HG02970 (cell line): ENCODE measurements around the gene RIC1.
"Not testable (repeated sequence)": the region's sequence is repeated elsewhere in the genome, so short reads cannot be mapped to it uniquely, and the experiment has no call there.

ENCODE experiments used
- ATAC-seq: cut with Tn5 transposase; IDR thresholded peaks from one replicate; pipeline ENCODE4 v1.9.1; 2021; ENCODE audit warnings: mild to moderate bottlenecking, moderate library complexity, moderate number of reproducible peaks; ENCODE audit not compliant: unreplicated experiment, low FRiP score

RIC1 gene

DNA sequence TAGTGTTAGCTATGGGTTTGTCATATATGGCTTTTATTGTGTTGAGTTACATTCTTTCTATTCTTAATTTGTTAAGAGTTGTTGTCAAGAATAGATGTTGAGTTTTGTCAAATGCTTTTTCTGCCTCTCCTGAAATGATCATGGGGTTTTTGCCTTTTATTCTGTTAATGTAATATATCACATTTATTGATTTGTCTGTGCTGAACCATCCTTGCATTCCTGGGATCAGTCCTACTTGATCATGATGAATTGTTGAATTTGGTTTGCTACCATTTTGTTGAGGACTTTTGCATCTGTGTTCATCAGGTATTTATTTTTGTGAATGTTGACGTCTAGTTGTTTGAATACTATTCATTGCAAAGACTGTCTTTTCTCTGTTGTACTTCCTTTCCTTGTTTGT lies 23.9 kb downstream of the RIC1 start:
- no peak for ATAC-seq

GRCh38 chr9:5662804-5663203 lies 33.9 kb downstream of the RIC1 start:
- not testable (repeated sequence) for ATAC-seq

GRCh38 chr9:5665059-5665458 lies 36.2 kb downstream of the RIC1 start:
- ATAC-seq: no peak

- ATAC-seq: no peak
Observed at GRCh38 chr9:5667391-5667790, 38.5 kb downstream of the RIC1 start.

DNA sequence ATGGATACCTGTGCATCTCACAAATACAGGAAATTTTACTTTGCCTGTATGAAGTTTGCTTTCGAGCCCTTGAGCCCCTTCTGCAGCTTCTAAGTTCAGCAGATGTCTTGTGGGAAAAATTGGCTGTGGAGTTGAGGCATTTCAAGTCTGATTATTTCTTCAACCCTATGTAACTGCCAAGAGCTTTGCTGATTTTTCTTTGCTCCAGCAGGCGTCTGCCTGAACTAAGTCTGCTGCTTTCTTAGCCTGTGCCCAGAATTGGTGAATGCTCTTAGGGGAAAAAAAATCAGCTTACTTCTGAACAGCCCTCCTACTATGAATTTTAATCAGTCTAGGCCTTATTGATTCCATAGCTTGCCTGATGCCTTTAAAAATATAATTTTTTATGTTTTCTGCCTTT lies 41.2 kb downstream of the RIC1 start:
- no peak for ATAC-seq

DNA sequence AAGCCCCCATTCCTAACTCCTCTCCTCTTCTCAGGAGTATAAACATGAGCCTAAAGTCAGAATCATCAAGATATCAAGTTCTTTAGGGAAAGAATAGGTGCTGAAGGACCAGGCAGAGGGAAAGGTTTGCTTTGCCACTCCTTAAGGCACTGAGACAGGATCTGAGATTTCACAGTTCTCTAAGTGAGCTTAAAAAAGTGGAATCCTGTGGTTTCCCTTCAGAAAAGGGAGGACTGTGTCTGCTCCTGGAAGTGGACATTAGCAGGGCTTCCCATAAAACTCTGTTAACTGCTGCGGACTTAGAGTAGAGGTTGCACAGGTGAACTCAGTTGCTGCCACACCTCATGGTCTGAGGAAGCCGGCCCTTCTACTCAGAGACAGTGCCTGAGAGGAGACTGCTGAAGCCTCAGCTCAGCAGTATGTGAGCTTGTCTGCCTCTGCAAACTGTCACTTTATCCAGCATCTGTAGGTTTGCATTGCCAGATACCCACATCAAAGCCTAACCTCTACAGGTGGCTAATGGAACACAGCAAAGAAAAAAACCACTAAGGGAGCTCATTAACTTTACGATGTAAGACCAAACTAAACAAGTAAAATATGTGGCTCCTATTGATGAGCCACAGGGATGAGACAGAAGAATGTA lies 42.9 kb downstream of the RIC1 start:
- ATAC-seq: no peak

DNA sequence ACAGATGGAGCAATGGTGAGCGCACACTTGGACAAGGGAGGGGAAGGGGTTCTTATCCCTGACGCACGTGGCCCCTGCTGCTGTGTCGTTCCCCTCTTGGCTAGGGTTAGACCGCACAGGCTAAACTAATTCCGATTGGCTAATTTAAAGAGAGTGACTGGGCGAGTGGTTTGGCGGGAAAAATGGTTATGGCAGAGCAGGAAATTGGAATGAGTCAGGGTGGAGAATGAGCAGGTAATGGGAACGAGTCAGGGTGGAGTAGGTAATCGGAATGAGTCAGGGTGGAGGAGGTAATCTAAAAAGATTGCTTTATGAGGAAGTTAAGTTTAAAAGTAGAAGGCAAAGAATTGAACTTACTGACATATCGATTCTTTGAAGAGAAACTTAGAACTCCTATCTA lies 46.1 kb downstream of the RIC1 start:
- ATAC-seq: not testable (repeated sequence)

DNA sequence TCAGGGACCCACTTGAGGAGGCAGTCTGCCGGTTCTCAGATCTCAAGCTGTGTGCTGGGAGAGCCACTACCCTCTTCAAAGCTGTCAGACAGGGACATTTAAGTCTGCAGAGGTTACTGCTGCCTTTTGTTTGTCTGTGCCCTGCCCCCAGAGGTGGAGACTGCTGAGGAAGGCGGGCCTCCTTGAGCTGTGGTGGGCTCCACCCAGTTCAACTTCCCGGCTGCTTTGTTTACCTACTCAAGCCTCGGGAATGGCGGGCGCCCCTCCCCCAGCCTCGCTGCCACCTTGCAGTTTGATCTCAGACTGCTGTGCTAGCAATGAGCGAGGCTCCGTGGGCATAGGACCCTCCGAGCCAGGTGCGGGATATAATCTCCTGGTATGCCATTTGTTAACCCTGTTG lies 54.7 kb downstream of the RIC1 start:
- ATAC-seq: not testable (repeated sequence)

DNA sequence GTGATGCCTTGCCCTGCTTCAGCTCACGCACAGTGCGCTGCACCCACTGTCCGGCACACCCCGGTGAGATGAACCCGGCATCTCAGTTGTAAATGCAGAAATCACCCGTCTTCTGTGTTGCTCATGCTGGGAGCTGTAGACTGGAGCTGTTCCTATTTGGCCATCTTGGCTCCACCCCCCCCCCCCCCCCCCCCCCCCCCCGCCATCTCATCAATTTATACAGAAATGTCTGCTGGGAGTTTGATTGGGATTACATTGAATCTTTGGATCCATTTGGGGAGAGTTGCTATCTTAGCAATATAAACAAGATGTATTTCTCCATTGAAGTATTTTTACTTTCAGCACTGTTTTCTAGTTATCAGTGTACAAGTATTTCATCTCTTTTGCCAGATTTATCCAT lies 55.2 kb downstream of the RIC1 start:
- ATAC-seq: no peak

GRCh38 chr9:5688109-5688508 lies 59.2 kb downstream of the RIC1 start:
- no peak for ATAC-seq

- ATAC-seq: no peak
Observed at GRCh38 chr9:5690278-5690677, 61.4 kb downstream of the RIC1 start.

GRCh38 chr9:5695860-5696259 lies 67.0 kb downstream of the RIC1 start:
- no peak for ATAC-seq

DNA sequence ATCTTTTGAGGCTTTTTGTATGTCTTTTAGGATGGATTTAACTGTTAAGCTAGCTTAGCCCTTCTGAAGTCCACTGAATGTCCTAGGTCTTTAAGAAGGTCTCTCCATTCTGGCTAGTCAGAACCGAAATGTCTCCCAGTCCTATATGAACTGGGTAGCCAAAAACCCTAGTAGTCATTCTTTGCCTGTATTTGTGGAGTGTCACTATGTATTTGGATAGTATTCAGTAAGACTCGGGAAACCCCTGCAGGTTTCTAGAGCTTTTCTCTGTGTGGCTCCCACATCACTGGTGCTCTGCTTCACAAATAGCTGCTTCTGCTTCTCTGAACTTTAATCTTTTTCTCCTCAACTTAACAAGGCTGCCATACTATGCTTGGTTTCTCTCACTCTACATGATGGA lies 68.0 kb downstream of the RIC1 start:
- ATAC-seq: no peak

- no peak for ATAC-seq
Observed at GRCh38 chr9:5698004-5698403, 69.1 kb downstream of the RIC1 start.

DNA sequence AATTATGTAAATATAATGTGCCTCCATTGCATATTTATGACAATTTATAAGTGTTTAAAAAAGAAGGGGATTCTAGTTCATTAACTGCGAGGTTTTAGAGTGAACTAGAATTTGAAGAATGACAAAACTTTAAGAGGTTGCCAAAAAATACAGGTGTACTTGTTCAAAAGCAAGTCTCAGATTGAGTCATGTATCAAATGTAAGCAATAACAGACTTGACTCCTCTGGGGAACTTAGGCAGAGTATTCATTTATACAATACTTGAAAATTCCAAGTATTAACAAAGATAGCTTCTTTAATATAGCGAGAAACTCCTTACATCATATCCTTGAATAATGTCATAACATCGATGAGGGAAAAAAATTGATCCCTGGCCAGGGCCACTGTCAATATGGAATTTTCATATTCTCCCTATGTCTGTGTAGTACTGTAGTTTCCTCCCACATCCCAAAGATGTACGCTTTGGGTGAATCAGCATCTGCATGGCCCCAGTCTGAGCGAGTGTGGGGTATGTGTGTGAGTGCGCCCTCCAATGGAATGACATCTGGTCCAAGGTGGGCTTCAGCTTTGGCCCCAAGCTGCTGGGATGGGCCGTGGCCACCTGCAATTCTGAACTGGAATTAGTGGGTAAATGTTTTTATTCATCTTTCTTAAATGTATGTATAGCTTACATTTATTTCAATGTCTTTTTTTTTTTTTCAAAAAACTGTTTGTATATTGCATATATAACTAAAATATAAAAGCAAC lies 70.1 kb downstream of the RIC1 start:
- no peak for ATAC-seq

GRCh38 chr9:5708414-5708813 lies 79.5 kb downstream of the RIC1 start:
- no peak for ATAC-seq

- ATAC-seq: no peak
Observed at GRCh38 chr9:5712651-5713390, 83.9 kb downstream of the RIC1 start.

DNA sequence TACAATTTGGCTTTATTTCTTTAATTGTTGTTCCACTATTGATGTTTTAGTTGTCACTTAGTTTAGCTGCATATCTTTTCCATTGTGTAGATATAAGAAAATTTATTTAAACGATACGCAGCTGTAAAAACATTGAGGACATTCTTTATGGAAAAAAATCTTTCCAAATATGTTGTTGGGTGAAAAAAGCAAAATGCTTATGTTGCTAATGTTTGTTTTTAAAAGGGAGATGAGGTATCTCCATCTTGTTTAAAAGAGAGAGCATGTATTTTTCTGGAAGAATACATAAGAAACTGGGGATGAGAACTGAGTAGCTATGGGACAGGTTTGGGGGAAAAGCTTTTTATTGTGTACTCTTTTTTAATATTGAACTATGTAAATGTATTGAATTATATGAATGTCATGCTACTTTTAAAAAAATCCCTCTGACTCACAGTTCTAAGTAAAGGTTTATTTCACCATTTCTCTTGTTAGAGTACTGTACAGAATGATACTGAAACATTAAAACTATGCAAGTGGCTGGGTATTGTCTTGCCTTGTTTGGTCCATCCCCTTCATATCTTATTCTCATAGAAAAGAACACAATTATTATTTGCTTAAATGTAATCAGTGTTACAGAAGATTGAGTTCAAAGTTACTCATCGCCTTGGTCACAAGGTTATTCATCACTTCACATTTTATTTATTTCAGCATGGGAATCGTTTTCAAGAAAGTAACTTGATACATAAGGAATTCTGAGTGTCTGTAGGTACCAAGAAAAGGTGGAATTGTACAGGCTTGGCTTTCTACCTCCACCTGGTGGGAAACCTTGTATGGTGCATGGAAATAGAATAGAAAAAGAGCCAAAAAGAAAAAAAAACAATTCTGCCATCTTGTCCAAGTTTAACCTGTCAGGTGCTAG lies 85.8 kb downstream of the RIC1 start:
- ATAC-seq: no peak

- ATAC-seq: no peak
Observed at GRCh38 chr9:5715548-5716127, 86.7 kb downstream of the RIC1 start.

DNA sequence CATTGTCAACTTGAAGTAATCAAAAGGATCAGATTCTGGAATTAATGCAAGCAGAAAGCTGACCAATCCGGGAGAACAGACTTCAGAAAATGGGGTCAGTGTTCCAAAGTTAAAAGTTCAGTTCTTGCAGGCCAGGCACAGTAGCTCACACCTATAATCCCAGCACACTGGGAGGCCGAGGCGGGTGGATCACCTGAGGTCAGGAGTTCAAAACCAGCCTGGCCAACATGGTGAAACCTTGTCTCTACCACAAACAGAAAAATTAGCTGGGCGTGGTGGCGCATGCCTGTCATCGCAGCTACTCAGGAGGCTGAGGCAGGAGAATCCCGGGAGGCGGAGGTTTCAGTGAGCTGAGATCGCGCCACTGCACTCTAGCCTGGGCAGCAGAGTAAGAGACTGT lies 88.5 kb downstream of the RIC1 start:
- not testable (repeated sequence) for ATAC-seq
